H1 (cell line): Measurements from ENCODE around the gene RAB3C. TPM values are rescaled to one million over a fixed set of nuclear protein-coding genes. Genes with fewer than 3 reads are reported as not detected.

Experiments used
- BACH1 ChIP-seq: IDR thresholded peaks from 2 replicates; pipeline ENCODE4 v1.6.1; 2012; ENCODE audit warnings: low read length, improper control_type of control experiment
- CHD1 ChIP-seq: IDR thresholded peaks from 2 replicates; pipeline ENCODE4 v1.6.1; 2012; ENCODE audit warnings: low read depth, low read length, improper control_type of control experiment
- CREB1 ChIP-seq: IDR thresholded peaks from 2 replicates; pipeline ENCODE4 v1.6.1; 2012; ENCODE audit warnings: inconsistent platforms
- CTCF ChIP-seq, 3 experiments: IDR thresholded peaks; 1 replicate in 2 of 3; 2 replicates in 1 of 3; pipeline versions ENCODE4 v1.5.1 to v1.6.1; 2011; ENCODE audit warnings: low read length in 3 of 3, mild to moderate bottlenecking in 3 of 3, inconsistent platforms in 2 of 3, low read depth in 1 of 3, moderate library complexity in 1 of 3; ENCODE audit not compliant: insufficient read depth in 1 of 3; ENCODE audit errors: control extremely low read depth in 1 of 3
- E2F6 ChIP-seq: IDR thresholded peaks from 2 replicates; pipeline ENCODE4 v1.6.1; 2012; ENCODE audit warnings: inconsistent platforms
- JUN ChIP-seq: IDR thresholded peaks from 2 replicates; pipeline ENCODE4 v1.6.1; 2011; ENCODE audit warnings: low read depth, mild to moderate bottlenecking, improper control_type of control experiment, low read length
- KDM5A ChIP-seq: fragments of 200-600 bp; IDR thresholded peaks from 2 replicates; pipeline ENCODE4 v1.7.1; 2012; ENCODE audit warnings: mild to moderate bottlenecking, low read length, inconsistent platforms, mixed read lengths
- MAX ChIP-seq: IDR thresholded peaks from 2 replicates; pipeline ENCODE4 v1.6.1; 2012; ENCODE audit warnings: inconsistent platforms
- PHF8 ChIP-seq: fragments of 200-600 bp; sonication (generic); conservative IDR thresholded peaks from 2 replicates; pipeline ENCODE4 v1.7.1; 2012; ENCODE audit warnings: low read depth, mild to moderate bottlenecking, inconsistent platforms, low read length, moderate library complexity
- RAD21 ChIP-seq, 2 experiments: IDR thresholded peaks in 1 of 2; conservative IDR thresholded peaks in 1 of 2; 2 replicates each; pipeline ENCODE4 v1.6.1; 2011; ENCODE audit warnings: low read depth in 2 of 2, low read length in 2 of 2, improper control_type of control experiment in 1 of 2, inconsistent platforms in 1 of 2, mild to moderate bottlenecking in 1 of 2, moderate library complexity in 1 of 2
- SAP30 ChIP-seq: fragments of 300-600 bp; sonication (generic); IDR thresholded peaks from 2 replicates; pipeline ENCODE4 v1.7.1; 2012; ENCODE audit warnings: low read length, moderate library complexity, mild to moderate bottlenecking, inconsistent platforms; ENCODE audit not compliant: insufficient read depth, insufficient replicate concordance
- SP1 ChIP-seq: IDR thresholded peaks from 2 replicates; pipeline ENCODE4 v1.6.1; 2011; ENCODE audit warnings: low read depth, low read length
- SP4 ChIP-seq: IDR thresholded peaks from 2 replicates; pipeline ENCODE4 v1.6.1; 2012; ENCODE audit warnings: low read length, inconsistent platforms
- TAF1 ChIP-seq: IDR thresholded peaks from 2 replicates; pipeline ENCODE4 v1.6.1; 2011; ENCODE audit warnings: mild to moderate bottlenecking, low read depth, low read length
- TBP ChIP-seq: IDR thresholded peaks from 2 replicates; pipeline ENCODE4 v1.6.1; 2011; ENCODE audit warnings: low read depth, low read length, improper control_type of control experiment
- TEAD4 ChIP-seq: IDR thresholded peaks from 2 replicates; pipeline ENCODE4 v1.6.1; 2012; ENCODE audit warnings: low read depth, low read length, inconsistent platforms, mixed read lengths
- YY1 ChIP-seq: IDR thresholded peaks from 2 replicates; pipeline ENCODE4 v1.6.1; 2011; ENCODE audit warnings: low read depth, mild to moderate bottlenecking, low read length
- polyA plus RNA-seq, 7 experiments: library from polyadenylated mRNA; depleted of rRNA in 3 of 7; stranded (reverse) in 5 of 7; unstranded in 2 of 7; fragments of >200 nt in 5 of 7; fragments of 200-250 nt in 2 of 7; gene quantifications; 1 replicate in 5 of 7; 2 replicates in 1 of 7; 4 replicates in 1 of 7; pipeline versions ENCODE4 v1.2.1 to v1.2.3, GENCODE V29; 2011 to 2013; ENCODE audit warnings: missing spikeins in 2 of 7, mixed read lengths in 2 of 7
- total RNA-seq: library from RNA; stranded (reverse); fragmentation: NEBNext Ultra II Directional; extraction: Animal tissue kit (Norgen Biotek cat#: 25700); gene quantifications from 2 replicates; pipeline ENCODE4 v1.2.1, GENCODE V29; 2021
- TF ChIP-seq, protein P1 (sequence below): IDR thresholded peaks from 2 replicates; pipeline ENCODE4 v1.6.1; 2012; ENCODE audit warnings: low read length, inconsistent platforms

Gene RAB3C
- total and polyA plus RNA-seq, 2 of the 8 experiments (the other 6 are each of a cell fraction or from before 2014, with no cell fraction given), result 14.7 to 18.3 TPM

DNA sequence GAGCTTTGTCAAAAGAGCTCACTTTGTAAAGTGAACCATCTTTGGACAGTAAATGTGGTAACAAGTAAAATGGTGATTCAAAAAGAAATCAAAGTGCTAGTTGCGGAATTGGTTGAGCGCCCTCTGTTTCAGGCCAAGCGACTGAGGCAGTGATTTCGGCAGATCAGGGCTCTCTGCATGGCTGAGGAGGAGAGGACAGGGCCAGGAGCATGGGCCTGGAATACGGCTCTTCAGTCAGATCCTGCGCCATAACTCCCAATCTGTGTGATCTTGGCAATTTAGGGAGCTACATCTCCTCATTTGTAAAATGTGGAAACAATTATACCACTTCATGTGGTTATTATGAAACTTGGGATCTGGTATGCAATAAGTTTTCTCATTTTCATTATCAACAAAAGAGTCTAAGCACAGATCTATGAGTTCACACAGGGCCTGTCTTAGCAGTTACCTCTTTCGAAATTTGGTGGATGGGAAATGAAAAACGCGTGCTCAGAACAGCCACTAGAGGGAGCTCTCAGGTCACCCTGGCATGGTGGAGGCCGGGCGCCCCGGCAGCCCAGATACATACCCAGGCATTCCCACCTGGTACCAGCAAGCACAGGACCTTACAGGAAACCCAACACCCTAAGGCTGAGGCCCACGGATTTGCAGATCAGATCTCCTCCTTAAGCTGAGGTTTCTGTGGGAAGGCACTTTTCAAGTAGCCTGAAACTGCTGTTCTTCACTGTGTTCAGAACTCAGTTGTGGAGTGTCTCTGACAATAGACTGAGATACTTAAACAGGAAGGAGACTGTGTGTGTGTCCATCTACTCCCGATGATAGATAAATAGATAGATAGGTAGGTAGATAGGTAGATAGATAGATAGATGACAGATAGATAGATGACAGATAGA is 303.7 kb downstream of the RAB3C start (continued):
- TF ChIP-seq E2F6 (no peak), TBP (peak; percentile 32; the same call in 1 of the 2 replicates), TAF1 (no peak), MAX (no peak), TEAD4 (peak; percentile 74; the same call in 1 of the 2 replicates), SP4 (no peak), SAP30 (no peak), CHD1 (no peak), YY1 (peak; percentile 63; the same call in 1 of the 2 replicates), CREB1 (no peak), BACH1 (no peak), JUN (no peak), RAD21 (IDR thresholded peaks at IDR 0.05 in 1 of 2, conservative IDR thresholded peaks at IDR 0.05 in 1 of 2; ENCODE audit: low read depth in 2 of 2, low read length in 2 of 2) (peak; percentile 93), CTCF (IDR thresholded peaks at IDR 0.05; ENCODE audit: control extremely low read depth in 1 of 3, insufficient read depth in 1 of 3, low read depth in 1 of 3, low read length in 3 of 3) (peak; percentile 72 to 89 (median 85)), PHF8 (no peak), KDM5A (no peak), SP1 (no peak)
- TF ChIP-seq, protein P1, sequence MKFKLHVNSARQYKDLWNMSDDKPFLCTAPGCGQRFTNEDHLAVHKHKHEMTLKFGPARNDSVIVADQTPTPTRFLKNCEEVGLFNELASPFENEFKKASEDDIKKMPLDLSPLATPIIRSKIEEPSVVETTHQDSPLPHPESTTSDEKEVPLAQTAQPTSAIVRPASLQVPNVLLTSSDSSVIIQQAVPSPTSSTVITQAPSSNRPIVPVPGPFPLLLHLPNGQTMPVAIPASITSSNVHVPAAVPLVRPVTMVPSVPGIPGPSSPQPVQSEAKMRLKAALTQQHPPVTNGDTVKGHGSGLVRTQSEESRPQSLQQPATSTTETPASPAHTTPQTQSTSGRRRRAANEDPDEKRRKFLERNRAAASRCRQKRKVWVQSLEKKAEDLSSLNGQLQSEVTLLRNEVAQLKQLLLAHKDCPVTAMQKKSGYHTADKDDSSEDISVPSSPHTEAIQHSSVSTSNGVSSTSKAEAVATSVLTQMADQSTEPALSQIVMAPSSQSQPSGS, result no peak
